HEK293 (cell line): Measurements from ENCODE around the gene WDR88.
"Not testable (repeated sequence)": the region's sequence is repeated elsewhere in the genome, so short reads cannot be mapped to it uniquely, and the experiment has no call there.

Experiments used
- CTCF ChIA-PET: fragments of 350-600 bp; formaldehyde crosslinking; extraction: SDS; loops from one replicate; lab custom pipeline; 2021; ENCODE audit warnings: antibody characterized with exemption; lab: Yijun Ruan, JAX
- POLR2A ChIA-PET: fragments of 300-600 bp; formaldehyde crosslinking; extraction: SDS; loops from one replicate; lab custom pipeline; 2020; ENCODE audit warnings: antibody characterized with exemption, inconsistent platforms; lab: Yijun Ruan, JAX
- H3K27ac ChIP-seq: fragments of 200-500 bp; sonication (Bioruptor generic); 2 replicates; pipeline ENCODE4 v1.5.1; 2014; ENCODE audit warnings: low read depth, low read length, control low read depth, inconsistent platforms; ENCODE audit errors: extremely low read depth
- H3K36me3 ChIP-seq, 2 experiments: fragments of 200-500 bp in 1 of 2; sonication (Bioruptor generic) in 1 of 2; 1 replicate in 1 of 2; 2 replicates in 1 of 2; pipeline ENCODE4 v1.5.1; 2014 to 2017; ENCODE audit warnings: inconsistent platforms in 2 of 2, low read length in 2 of 2; ENCODE audit not compliant: control insufficient read depth in 2 of 2, insufficient read depth in 1 of 2
- H3K4me1 ChIP-seq: fragments of 200-500 bp; sonication (Bioruptor generic); 2 replicates; pipeline ENCODE4 v1.5.1; 2014; ENCODE audit warnings: mild to moderate bottlenecking, low read length, inconsistent platforms; ENCODE audit not compliant: control insufficient read depth, insufficient read depth
- H3K4me3 ChIP-seq: 2 replicates; pipeline ENCODE4 v1.5.1; 2011; ENCODE audit warnings: low read depth, mild to moderate bottlenecking, control low read depth, low read length, moderate library complexity
- H3K9me3 ChIP-seq: fragments of 200-500 bp; sonication (Bioruptor generic); 2 replicates; pipeline ENCODE4 v1.5.1; 2014; ENCODE audit warnings: low read depth, low read length, inconsistent platforms; ENCODE audit not compliant: control insufficient read depth, insufficient read depth
- EGR2 ChIP-seq: fragments of 450-650 bp; formaldehyde crosslinking; IDR thresholded peaks from 2 replicates; pipeline ENCODE4 v1.5.1; 2016; ENCODE audit warnings: low read depth, missing biosample characterization, missing genetic modification characterization
- HIC1 ChIP-seq: fragments of 450-650 bp; formaldehyde crosslinking; IDR thresholded peaks from 2 replicates; pipeline ENCODE4 v1.5.1; 2016; ENCODE audit warnings: missing biosample characterization, missing genetic modification characterization
- INSM2 ChIP-seq: fragments of 450-650 bp; formaldehyde crosslinking; IDR thresholded peaks from 2 replicates; pipeline ENCODE4 v1.5.1; 2016; ENCODE audit warnings: missing biosample characterization, missing genetic modification characterization
- MYNN ChIP-seq: fragments of 450-650 bp; formaldehyde crosslinking; IDR thresholded peaks from 2 replicates; pipeline ENCODE4 v1.5.1; 2016; ENCODE audit warnings: missing biosample characterization, missing genetic modification characterization, borderline replicate concordance
- PATZ1 ChIP-seq: fragments of 450-650 bp; formaldehyde crosslinking; IDR thresholded peaks from 2 replicates; pipeline ENCODE4 v1.5.1; 2016; ENCODE audit warnings: missing biosample characterization, missing genetic modification characterization
- SP2 ChIP-seq: fragments of 450-650 bp; formaldehyde crosslinking; IDR thresholded peaks from 2 replicates; pipeline ENCODE4 v1.5.1; 2016; ENCODE audit warnings: missing biosample characterization, missing genetic modification characterization
- SP3 ChIP-seq: fragments of 450-650 bp; formaldehyde crosslinking; IDR thresholded peaks from 2 replicates; pipeline ENCODE4 v1.5.1; 2016; ENCODE audit warnings: missing biosample characterization, missing genetic modification characterization
- ZBTB17 ChIP-seq: fragments of 450-650 bp; formaldehyde crosslinking; IDR thresholded peaks from 2 replicates; pipeline ENCODE4 v1.5.1; 2016; ENCODE audit warnings: missing biosample characterization, missing genetic modification characterization
- ZFHX2 ChIP-seq: fragments of 450-650 bp; formaldehyde crosslinking; conservative IDR thresholded peaks from 2 replicates; pipeline ENCODE4 v1.5.1; 2016; ENCODE audit warnings: missing biosample characterization, missing genetic modification characterization
- ZIC2 ChIP-seq: fragments of 450-650 bp; formaldehyde crosslinking; IDR thresholded peaks from 2 replicates; pipeline ENCODE4 v1.5.1; 2016; ENCODE audit warnings: missing biosample characterization, missing genetic modification characterization
- ZNF112 ChIP-seq: fragments of 450-650 bp; formaldehyde crosslinking; IDR thresholded peaks from 2 replicates; pipeline ENCODE4 v1.5.0; 2017; ENCODE audit warnings: missing biosample characterization, missing genetic modification characterization
- ZNF121 ChIP-seq: fragments of 450-650 bp; formaldehyde crosslinking; IDR thresholded peaks from 2 replicates; pipeline ENCODE4 v1.5.1; 2016; ENCODE audit warnings: missing biosample characterization, missing genetic modification characterization
- ZNF248 ChIP-seq: fragments of 450-650 bp; formaldehyde crosslinking; IDR thresholded peaks from 2 replicates; pipeline ENCODE4 v1.5.1; 2017; ENCODE audit warnings: missing biosample characterization, missing genetic modification characterization
- ZNF354C ChIP-seq: fragments of 450-650 bp; formaldehyde crosslinking; IDR thresholded peaks from 2 replicates; pipeline ENCODE4 v1.5.1; 2016; ENCODE audit warnings: missing biosample characterization, missing genetic modification characterization, low read depth, borderline replicate concordance
- ZNF37A ChIP-seq: fragments of 450-650 bp; IDR thresholded peaks from 2 replicates; pipeline ENCODE4 v1.5.1; 2018; ENCODE audit warnings: missing biosample characterization, missing genetic modification characterization
- ZNF423 ChIP-seq: fragments of 450-650 bp; formaldehyde crosslinking; IDR thresholded peaks from 2 replicates; pipeline ENCODE4 v1.5.1; 2016; ENCODE audit warnings: missing biosample characterization, missing genetic modification characterization
- ZNF488 ChIP-seq: fragments of 450-650 bp; formaldehyde crosslinking; IDR thresholded peaks from 2 replicates; pipeline ENCODE4 v1.5.1; 2016; ENCODE audit warnings: missing biosample characterization, missing genetic modification characterization
- ZNF707 ChIP-seq: fragments of 450-650 bp; formaldehyde crosslinking; IDR thresholded peaks from 2 replicates; pipeline ENCODE4 v1.5.1; 2016; ENCODE audit warnings: missing biosample characterization, missing genetic modification characterization
- ZNF76 ChIP-seq: fragments of 450-650 bp; formaldehyde crosslinking; IDR thresholded peaks from 2 replicates; pipeline ENCODE4; 2016; ENCODE audit warnings: low read depth, missing biosample characterization, missing genetic modification characterization, borderline replicate concordance

WDR88 gene

GRCh38 chr19:33187183-33187540 lies 55.2 kb downstream of the WDR88 start (continued):
- TF ChIP-seq ZNF488 (no peak), ZBTB17 (tag by site-specific recombination) (no peak), ZNF76 (tag by site-specific recombination) (no peak), ZNF121 (no peak), PATZ1 (tag by site-specific recombination) (no peak), MYNN (tag by site-specific recombination) (no peak), HIC1 (tag by site-specific recombination) (no peak), ZIC2 (tag by site-specific recombination) (peak; percentile 59), ZNF112 (no peak), ZNF354C (tag by site-specific recombination) (no peak), ZNF423 (0 out of 2 replicates have a peak, but pooled peaks have one; percentile 31)

- TF ChIP-seq ZNF707 (tag by site-specific recombination) (no peak), ZNF37A (tag by site-specific recombination) (no peak), EGR2 (peak; percentile 98), INSM2 (tag by site-specific recombination) (no peak), ZFHX2 (peak; percentile 98), SP3 (peak; percentile 67), SP2 (tag by site-specific recombination) (peak; percentile 43; the same call in 1 of the 2 replicates)
- TF ChIP-seq, all 188 proteins: peak for 4
- POLR2A ChIA-PET = interaction anchor here (1.7 kb wide), 1 partner anchor 13 kb away, joined by 5 read pairs; no protein-coding TSS in a partner anchor
- peaks cover 5% of the 10 kb centered on the region; the same call in 1 of the 2 replicates for H3K4me1 ChIP-seq
- no peaks in the 10 kb centered on the region for H3K36me3 ChIP-seq
- no peak overlapping the region for H3K27ac ChIP-seq
- H3K9me3 ChIP-seq = no peaks in the 10 kb centered on the region; the same call in 1 of the 2 replicates
- H3K4me3 ChIP-seq = no peak overlapping the region
- CTCF ChIA-PET = interaction anchor here (1.0 to 12.3 kb wide), 4 partner anchors 18 to 63 kb away, joined by 3 to 154 read pairs (median 6); no protein-coding TSS in a partner anchor
Observed at GRCh38 chr19:33189453-33189852, 57.5 kb downstream of the WDR88 start.

GRCh38 chr19:33191092-33191491 lies 59.2 kb downstream of the WDR88 start:
- POLR2A ChIA-PET, H3K36me3 ChIP-seq, H3K4me3 ChIP-seq, H3K27ac ChIP-seq, H3K9me3 ChIP-seq: not testable (repeated sequence)
- peaks cover 15% of the 10 kb centered on the region for H3K4me1 ChIP-seq
- TF ChIP-seq ZNF121 (peak; percentile 96), ZNF248 (tag by site-specific recombination) (0 out of 2 replicates have a peak, but pooled peaks have one; percentile 4)
- CTCF ChIA-PET = interaction anchor here (0.5 to 12.3 kb wide), 6 partner anchors 19 to 703 kb away, joined by 3 to 154 read pairs (median 4); no protein-coding TSS in a partner anchor
